ENCODE measurements around the gene EFNA5.

DNA sequence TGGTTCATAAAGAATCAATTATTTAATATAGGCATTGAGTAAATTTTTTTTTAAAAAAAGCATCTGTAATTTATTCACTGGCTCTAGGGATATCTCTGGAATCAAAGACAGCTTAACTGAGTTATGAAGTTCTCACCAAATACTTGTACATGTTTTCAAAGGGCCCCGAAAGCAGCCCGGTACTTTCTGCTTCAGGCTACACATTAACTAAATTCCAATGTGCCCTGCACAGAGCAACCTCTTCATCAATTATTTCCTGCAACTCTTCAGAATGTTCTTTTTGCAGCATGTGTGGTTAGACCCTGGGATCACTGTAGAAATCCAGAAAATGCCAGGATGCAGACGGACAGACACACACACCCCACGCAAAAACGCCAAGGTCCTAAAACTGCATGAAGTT, 209.0 kb downstream of the EFNA5 start:
- TF ChIP-seq, protein P1, sequence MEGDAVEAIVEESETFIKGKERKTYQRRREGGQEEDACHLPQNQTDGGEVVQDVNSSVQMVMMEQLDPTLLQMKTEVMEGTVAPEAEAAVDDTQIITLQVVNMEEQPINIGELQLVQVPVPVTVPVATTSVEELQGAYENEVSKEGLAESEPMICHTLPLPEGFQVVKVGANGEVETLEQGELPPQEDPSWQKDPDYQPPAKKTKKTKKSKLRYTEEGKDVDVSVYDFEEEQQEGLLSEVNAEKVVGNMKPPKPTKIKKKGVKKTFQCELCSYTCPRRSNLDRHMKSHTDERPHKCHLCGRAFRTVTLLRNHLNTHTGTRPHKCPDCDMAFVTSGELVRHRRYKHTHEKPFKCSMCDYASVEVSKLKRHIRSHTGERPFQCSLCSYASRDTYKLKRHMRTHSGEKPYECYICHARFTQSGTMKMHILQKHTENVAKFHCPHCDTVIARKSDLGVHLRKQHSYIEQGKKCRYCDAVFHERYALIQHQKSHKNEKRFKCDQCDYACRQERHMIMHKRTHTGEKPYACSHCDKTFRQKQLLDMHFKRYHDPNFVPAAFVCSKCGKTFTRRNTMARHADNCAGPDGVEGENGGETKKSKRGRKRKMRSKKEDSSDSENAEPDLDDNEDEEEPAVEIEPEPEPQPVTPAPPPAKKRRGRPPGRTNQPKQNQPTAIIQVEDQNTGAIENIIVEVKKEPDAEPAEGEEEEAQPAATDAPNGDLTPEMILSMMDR (IDR thresholded peaks at IDR 0.05) = no peak
- TF ChIP-seq POLR2AphosphoS5 (IDR thresholded peaks at IDR 0.05) = no peak
- no peak for TF ChIP-seq POLR2A (IDR thresholded peaks at IDR 0.05)

Measured in prostate gland (tissue), 2 donors.